Adrenal gland (tissue), 5 donors: ENCODE results near the gene LCMT1.

ENCODE experiments used
- POLR2A ChIP-seq, 2 donors: fragments of 450-650 bp; IDR thresholded peaks; one replicate each; pipeline ENCODE4 v1.6.1; 2017; ENCODE audit warnings: antibody characterized with exemption in 2 of 2, mild to moderate bottlenecking in 2 of 2, moderate library complexity in 1 of 2
- TF ChIP-seq, protein P1 (sequence below), 6 experiments: fragments of 450-650 bp in 4 of 6; fragments of 200-600 bp in 2 of 6; sonication (generic) in 1 of 6; IDR thresholded peaks; 1 replicate in 5 of 6; 2 replicates in 1 of 6; pipeline versions ENCODE4 v1.5.1 to v1.8.0; 2016 to 2021; ENCODE audit warnings: antibody characterized with exemption in 6 of 6, mild to moderate bottlenecking in 2 of 6, moderate library complexity in 1 of 6
- donor health status: DM: no; HTN: no; CAD: no.

DNA sequence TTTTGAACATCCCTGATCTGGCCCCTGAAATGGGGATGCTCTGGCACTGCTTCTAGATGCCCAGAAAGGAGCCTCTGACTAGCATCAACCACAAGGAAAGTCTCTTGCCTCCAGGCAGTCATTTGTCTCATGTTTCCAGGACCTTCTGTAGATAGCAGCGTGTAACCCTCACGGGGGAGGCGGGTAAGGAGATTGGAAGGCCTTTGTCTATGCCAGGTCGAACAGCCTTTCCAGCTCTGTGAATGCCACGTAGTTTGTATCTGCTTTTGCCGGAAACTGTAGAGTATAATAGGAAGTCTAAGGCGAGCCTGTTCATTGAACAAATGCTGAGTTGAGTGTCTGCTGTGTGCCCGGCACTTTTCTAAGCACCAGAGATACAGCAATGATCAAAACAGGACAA is 61.3 kb downstream of the LCMT1 start:
- no peak for TF ChIP-seq POLR2A (IDR thresholded peaks at IDR 0.05)
- TF ChIP-seq, protein P1, sequence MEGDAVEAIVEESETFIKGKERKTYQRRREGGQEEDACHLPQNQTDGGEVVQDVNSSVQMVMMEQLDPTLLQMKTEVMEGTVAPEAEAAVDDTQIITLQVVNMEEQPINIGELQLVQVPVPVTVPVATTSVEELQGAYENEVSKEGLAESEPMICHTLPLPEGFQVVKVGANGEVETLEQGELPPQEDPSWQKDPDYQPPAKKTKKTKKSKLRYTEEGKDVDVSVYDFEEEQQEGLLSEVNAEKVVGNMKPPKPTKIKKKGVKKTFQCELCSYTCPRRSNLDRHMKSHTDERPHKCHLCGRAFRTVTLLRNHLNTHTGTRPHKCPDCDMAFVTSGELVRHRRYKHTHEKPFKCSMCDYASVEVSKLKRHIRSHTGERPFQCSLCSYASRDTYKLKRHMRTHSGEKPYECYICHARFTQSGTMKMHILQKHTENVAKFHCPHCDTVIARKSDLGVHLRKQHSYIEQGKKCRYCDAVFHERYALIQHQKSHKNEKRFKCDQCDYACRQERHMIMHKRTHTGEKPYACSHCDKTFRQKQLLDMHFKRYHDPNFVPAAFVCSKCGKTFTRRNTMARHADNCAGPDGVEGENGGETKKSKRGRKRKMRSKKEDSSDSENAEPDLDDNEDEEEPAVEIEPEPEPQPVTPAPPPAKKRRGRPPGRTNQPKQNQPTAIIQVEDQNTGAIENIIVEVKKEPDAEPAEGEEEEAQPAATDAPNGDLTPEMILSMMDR (IDR thresholded peaks at IDR 0.05), result no peak
